WI38 (cell line): ENCODE data around the gene DDC.
"Not testable (repeated sequence)": the region's sequence is repeated elsewhere in the genome, so short reads cannot be mapped to it uniquely, and the experiment has no call there.

Source experiments
- H3K4me3 ChIP-seq: 2 replicates; pipeline ENCODE4 v1.5.1; 2011; ENCODE audit warnings: low read depth, mild to moderate bottlenecking, control low read depth, low read length
- TF ChIP-seq, protein P1 (sequence below): IDR thresholded peaks from 2 replicates; pipeline ENCODE4 v1.5.1; 2012; ENCODE audit warnings: low read depth, mild to moderate bottlenecking, control low read depth, low read length

Gene DDC

GRCh38 chr7:50588937-50589336, 23.7 kb upstream of the DDC start:
- no peak overlapping the region for H3K4me3 ChIP-seq
- TF ChIP-seq, protein P1, sequence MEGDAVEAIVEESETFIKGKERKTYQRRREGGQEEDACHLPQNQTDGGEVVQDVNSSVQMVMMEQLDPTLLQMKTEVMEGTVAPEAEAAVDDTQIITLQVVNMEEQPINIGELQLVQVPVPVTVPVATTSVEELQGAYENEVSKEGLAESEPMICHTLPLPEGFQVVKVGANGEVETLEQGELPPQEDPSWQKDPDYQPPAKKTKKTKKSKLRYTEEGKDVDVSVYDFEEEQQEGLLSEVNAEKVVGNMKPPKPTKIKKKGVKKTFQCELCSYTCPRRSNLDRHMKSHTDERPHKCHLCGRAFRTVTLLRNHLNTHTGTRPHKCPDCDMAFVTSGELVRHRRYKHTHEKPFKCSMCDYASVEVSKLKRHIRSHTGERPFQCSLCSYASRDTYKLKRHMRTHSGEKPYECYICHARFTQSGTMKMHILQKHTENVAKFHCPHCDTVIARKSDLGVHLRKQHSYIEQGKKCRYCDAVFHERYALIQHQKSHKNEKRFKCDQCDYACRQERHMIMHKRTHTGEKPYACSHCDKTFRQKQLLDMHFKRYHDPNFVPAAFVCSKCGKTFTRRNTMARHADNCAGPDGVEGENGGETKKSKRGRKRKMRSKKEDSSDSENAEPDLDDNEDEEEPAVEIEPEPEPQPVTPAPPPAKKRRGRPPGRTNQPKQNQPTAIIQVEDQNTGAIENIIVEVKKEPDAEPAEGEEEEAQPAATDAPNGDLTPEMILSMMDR, result peak; percentile 22; the same call in 1 of the 2 replicates

GRCh38 chr7:50587737-50588136, 22.5 kb upstream of the DDC start:
- TF ChIP-seq, protein P1, result no peak
- no peak overlapping the region for H3K4me3 ChIP-seq

DNA sequence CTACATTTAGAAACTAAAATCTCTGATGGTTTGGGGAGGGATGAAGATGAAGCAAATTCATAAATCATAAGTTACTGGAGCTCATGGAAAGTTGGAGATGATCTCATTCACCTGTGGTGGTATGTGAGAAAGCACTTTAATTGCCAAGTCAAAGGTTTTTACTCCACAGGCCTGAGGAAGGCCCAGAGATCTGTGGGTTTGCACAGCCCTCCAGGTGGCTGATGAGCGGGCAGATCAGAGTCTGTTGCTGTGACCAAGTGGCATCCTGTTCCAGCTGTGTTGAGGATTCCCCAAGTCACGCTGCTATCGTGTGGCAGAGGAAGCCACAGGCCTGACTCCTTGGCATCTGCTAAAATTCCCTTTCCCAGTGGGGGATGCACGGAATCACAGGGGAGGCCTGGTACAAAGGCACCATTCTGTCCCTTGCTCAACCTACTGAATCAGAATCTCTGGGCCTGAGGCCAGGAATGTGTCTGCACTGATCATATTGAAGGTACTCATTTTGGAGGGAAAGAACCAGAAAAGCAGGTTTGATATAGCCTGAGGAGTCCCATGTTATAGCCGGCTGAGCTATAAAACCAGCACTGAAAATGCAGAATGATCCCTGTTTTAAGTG, 19.7 kb upstream of the DDC start:
- TF ChIP-seq, protein P1, result no peak
- no peak overlapping the region for H3K4me3 ChIP-seq

DNA sequence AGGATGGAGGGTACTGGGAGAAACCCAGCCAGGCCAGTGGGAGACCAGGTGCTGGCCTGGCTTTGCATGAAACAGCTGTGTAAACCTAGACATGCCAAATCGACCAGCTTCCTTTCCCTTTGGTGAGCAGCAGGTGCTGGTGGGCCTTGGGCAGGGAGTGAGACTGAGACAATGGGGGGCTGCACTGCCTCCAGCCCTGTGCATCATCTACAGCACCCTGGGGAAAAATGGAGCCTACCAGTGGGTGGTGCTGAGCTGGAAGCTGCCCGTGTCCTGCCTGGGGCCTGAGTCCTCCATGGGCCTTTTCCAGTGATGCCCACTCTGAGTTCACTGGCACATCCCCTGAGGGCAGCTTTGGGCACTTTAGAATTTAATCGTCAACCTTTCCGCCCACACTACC, 19.2 kb upstream of the DDC start:
- TF ChIP-seq, protein P1, result no peak
- no peak overlapping the region for H3K4me3 ChIP-seq

GRCh38 chr7:50583295-50583694, 18.1 kb upstream of the DDC start:
- H3K4me3 ChIP-seq, result not testable (repeated sequence)

- H3K4me3 ChIP-seq, result not testable (repeated sequence)
Measured at GRCh38 chr7:50582271-50582670, 17.1 kb upstream of the DDC start.

- H3K4me3 ChIP-seq, result not testable (repeated sequence)
Measured at GRCh38 chr7:50580666-50581065, 15.5 kb upstream of the DDC start.

DNA sequence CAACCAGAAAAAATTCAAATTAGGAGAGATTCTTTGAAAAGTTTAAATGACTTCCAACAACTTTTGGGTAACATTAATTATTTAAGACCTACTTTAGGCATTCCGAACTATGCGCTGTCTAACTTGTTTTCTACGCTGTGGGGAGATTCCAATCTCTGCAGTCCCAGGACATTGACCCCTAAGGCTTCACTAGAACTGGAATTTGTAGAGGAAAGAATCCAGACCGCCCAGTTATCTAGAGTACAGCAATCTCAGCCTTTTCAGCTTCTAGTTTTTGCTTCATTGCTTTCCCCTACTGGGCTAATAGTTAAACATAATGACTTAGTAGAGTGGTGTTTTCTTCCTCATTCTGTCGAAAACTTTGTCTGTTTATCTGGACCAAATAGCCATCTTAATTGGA, 14.9 kb upstream of the DDC start:
- TF ChIP-seq, protein P1, result no peak

DNA sequence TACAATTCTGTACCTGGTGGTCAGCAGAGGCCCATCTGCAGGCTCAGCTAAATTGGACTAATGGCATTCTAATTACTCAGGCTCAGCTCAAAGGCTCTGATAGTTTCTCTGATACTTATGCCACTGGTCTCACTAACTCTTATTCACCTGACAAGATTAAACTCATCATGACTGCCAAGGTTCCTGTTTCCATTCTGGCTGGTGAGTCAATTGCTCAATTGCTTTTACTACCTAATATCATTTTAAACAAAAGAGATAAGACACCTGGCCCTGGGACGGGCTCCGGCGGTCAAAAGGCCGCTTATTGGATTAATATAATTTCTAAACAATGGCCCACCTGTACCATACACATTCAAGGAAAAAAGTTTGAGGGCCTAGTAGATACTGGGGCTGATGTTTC, 12.9 kb upstream of the DDC start:
- H3K4me3 ChIP-seq, result not testable (repeated sequence)

More for the DNA sequence above, 14.9 kb upstream of the DDC start:
- H3K4me3 ChIP-seq, result no peak overlapping the region

DNA sequence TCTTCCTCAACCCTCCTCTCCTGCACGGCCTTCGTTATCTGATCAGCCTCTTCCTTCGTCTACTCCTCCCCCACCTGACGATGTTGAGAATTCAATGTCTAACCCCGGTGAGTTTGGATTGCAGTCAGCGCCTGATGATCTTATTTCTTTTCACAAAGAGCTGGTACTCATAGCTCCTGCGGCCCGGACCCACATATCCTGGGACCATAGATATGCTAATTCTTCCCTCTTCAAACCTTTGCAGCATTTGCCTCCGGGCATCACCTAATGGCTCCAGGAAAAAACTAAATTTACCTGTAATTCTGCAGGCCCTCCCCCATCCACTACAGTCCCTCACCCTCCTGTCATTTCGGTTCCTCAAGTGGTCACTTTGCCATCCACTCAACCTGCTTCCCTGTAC, 12.4 kb upstream of the DDC start:
- H3K4me3 ChIP-seq, result no peak overlapping the region
- TF ChIP-seq, protein P1, result no peak

DNA sequence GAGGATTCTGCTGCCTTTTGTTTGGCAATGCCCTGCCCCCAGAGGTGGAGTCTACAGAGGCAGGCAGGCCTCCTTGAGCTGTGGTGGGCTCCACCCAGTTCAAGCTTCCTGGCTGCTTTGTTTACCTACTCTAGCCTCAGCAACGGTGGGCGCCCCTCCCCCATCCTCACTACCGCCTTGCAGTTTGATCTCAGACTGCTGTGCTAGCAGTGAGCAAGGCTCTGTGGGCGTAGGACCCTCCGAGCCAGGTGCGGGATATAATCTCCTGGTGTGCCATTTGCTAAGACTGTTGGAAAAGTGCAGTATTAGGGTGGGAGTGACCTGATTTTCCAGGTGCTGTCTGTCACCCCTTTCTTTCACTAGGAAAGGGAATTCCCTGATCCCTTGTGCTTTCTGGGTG, 11.2 kb upstream of the DDC start:
- H3K4me3 ChIP-seq, result not testable (repeated sequence)
